Hepatocyte (in vitro differentiated cells): ENCODE data around the gene JAG2.

Experiments
- CTCF ChIP-seq: fragments of 200-600 bp; sonication (generic); IDR thresholded peaks from 2 replicates; pipeline ENCODE4 v1.5.1; 2016; ENCODE audit warnings: antibody characterized with exemption, mild to moderate bottlenecking; ENCODE audit not compliant: poor library complexity
- EZH2 ChIP-seq: fragments of 200-600 bp; sonication (generic); IDR thresholded peaks from 2 replicates; pipeline ENCODE4 v1.6.1; 2016; ENCODE audit warnings: antibody characterized with exemption, mild to moderate bottlenecking, borderline replicate concordance
- EZH2phosphoT487 ChIP-seq: fragments of 200-600 bp; sonication (generic); IDR thresholded peaks from one replicate; pipeline ENCODE4 v1.6.1; 2018; ENCODE audit warnings: antibody characterized with exemption, mild to moderate bottlenecking, low read depth, moderate library complexity; ENCODE audit not compliant: unreplicated experiment, severe bottlenecking

- no peak for TF ChIP-seq CTCF
- no peak for TF ChIP-seq EZH2phosphoT487
- no peak for TF ChIP-seq EZH2
Measured at GRCh38 chr14:105140581-105140980, 28.0 kb downstream of the JAG2 start.
